GM12864 (cell line): Measurements from ENCODE around the gene TFAP2E.

Experiments used
- DNase-seq: peaks from one replicate; pipeline ENCODE4 v3.0.0-alpha.2; 2011; ENCODE audit warnings: low read depth
- H3K4me3 ChIP-seq: 2 replicates; pipeline ENCODE4 v1.5.1; 2011; ENCODE audit warnings: mild to moderate bottlenecking, low read depth, low read length, control low read depth
- TF ChIP-seq, protein P1 (sequence below): IDR thresholded peaks from 2 replicates; pipeline ENCODE4 v1.5.1; 2011; ENCODE audit warnings: low read depth, mild to moderate bottlenecking, moderate library complexity, low read length, control low read depth, inconsistent platforms; ENCODE audit errors: missing control alignments

Gene TFAP2E

DNA sequence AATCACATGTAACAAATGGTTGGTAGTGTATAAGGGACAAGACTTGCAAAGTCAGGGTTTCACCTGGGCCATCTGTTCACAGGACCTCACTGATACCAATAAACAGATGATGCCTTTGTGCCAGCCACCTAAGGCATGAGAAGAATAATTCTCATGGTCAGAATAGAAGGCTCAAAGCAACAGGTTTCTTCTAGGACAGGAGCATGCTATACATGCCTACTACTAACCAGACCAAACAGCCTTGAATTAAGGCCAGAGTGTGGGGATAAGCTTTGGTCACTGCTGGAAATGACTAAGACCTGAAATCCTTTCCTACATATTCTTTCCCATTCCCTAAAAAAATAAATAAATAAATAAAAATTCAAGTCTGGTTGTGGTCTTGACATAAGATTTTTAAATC, 50.7 kb downstream of the TFAP2E start:
- no peak for DNase-seq
- TF ChIP-seq, protein P1, sequence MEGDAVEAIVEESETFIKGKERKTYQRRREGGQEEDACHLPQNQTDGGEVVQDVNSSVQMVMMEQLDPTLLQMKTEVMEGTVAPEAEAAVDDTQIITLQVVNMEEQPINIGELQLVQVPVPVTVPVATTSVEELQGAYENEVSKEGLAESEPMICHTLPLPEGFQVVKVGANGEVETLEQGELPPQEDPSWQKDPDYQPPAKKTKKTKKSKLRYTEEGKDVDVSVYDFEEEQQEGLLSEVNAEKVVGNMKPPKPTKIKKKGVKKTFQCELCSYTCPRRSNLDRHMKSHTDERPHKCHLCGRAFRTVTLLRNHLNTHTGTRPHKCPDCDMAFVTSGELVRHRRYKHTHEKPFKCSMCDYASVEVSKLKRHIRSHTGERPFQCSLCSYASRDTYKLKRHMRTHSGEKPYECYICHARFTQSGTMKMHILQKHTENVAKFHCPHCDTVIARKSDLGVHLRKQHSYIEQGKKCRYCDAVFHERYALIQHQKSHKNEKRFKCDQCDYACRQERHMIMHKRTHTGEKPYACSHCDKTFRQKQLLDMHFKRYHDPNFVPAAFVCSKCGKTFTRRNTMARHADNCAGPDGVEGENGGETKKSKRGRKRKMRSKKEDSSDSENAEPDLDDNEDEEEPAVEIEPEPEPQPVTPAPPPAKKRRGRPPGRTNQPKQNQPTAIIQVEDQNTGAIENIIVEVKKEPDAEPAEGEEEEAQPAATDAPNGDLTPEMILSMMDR: no peak
- H3K4me3 ChIP-seq: no peak overlapping the region

DNA sequence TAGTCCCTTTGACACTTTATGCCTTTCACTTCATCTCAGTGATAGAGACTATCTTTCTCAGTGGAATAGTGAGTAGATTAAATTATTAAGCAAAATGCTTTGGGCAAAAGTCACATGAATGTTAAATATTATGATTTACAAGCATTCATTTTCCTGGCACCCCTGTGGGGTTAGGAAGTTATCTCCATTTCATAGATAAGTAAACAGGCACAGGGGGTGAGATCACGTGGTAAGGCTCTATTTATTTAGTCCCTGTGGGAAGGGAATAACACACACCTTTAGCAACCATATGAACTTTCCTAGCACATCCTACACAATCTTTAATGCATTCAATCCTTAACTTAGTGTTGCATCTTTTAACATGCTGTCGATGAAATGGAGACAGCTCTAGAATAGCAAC, 55.9 kb downstream of the TFAP2E start:
- H3K4me3 ChIP-seq: no peak overlapping the region
- DNase-seq: no peak
- TF ChIP-seq, protein P1: no peak

DNA sequence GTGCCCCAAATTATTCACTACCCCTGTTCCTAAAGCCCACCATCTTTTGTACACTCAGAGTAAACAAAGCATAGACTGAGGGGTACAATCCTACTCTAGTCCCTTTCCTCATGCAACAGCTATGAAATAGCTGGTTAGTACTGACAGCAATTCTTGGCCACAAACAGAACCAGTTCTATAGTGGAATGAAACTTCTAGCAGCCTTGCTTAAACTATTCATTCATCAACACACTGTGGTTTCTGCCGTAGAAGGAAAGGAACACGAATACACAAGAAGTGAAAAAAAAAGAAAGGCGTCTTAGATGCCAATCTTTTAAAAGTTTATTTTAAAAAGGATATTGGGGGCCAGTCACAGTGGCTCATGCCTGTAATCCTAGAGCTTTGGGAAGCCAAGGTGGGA, 58.3 kb downstream of the TFAP2E start:
- TF ChIP-seq, protein P1: no peak
- no peak for DNase-seq
- no peak overlapping the region for H3K4me3 ChIP-seq

DNA sequence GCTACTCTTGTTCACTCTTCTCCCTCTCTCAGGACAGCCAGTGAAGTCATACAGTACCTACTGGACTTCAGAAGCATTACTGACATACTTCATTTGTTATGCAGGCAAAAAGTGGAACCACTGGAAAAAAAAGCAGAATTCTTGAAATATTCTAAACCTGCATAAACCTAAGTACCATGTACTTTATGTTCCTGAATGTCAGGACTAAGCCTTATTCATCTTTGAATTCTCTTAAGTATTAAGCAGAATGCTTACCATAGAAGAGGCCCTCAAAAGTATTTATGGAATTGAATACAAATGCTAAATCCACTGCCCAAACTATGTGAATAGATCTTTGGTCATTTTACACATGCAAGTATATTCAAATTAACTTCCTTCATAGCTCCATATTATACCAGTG, 60.4 kb downstream of the TFAP2E start:
- no peak for DNase-seq
- TF ChIP-seq, protein P1: no peak
- H3K4me3 ChIP-seq: no peak overlapping the region

DNA sequence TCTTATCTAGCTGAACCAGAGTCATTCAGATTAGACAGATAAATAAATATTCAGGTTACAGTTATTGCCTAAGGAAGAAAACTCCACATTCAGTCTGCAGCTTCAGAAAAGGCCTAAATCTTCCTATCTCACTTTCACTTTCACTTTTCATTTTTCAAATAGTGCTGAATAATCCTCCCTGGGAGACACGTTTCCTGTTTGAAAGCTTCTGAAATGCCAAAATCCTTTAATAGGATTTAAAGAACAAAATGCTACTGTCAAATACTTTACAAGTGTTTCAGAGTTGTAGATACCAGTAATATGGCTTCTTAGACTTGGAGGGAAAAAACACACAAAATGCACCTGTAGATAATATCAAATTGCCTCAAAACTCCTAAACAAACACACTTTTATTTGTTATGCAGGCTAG, 64.3 kb downstream of the TFAP2E start:
- no peak for DNase-seq

DNA sequence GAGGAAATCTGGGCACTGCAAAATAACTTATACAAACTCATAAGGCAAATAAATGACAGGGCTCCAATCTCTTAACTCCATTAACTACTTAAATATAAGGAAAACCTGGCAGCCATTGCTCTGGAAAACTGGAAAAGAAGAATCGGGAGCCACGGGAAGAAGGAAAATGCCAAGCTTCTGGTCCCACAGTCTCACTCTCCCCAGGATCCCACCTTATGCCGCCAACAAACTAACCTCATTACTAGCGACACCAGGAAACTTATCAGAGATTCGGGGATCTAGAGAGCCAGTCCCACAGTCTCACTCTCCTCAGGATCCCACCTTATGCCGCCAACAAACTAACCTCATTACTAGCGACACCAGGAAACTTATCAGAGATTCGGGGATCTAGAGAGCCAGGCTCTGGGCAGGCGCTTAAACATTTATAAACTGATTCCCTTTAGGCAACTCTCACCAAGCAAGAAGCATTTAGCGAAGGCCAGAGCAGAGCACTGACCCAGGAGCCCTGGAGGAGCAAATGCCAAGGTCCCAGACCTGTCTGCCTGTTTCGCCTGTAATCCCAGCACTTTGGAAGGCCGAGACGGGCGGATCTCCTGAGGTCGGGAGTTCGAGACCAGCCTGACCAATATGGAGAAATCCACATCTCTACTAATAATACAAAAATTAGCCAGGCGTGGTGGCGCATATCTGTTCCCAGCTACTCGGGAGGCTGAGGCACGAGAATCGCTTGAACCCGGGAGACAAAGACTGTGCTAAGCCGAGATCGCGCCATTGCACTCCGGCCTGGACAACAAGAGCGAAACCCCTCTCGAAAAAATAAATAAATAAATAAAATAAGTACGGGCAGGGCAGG, 67.5 kb downstream of the TFAP2E start:
- peak overlapping the region; percentile 82 for H3K4me3 ChIP-seq
- TF ChIP-seq, protein P1: no peak
- DNase-seq: no peak

More for the DNA sequence above, 64.3 kb downstream of the TFAP2E start:
- peak overlapping the region; percentile 46; the same call in 1 of the 2 replicates for H3K4me3 ChIP-seq
- TF ChIP-seq, protein P1: no peak

DNA sequence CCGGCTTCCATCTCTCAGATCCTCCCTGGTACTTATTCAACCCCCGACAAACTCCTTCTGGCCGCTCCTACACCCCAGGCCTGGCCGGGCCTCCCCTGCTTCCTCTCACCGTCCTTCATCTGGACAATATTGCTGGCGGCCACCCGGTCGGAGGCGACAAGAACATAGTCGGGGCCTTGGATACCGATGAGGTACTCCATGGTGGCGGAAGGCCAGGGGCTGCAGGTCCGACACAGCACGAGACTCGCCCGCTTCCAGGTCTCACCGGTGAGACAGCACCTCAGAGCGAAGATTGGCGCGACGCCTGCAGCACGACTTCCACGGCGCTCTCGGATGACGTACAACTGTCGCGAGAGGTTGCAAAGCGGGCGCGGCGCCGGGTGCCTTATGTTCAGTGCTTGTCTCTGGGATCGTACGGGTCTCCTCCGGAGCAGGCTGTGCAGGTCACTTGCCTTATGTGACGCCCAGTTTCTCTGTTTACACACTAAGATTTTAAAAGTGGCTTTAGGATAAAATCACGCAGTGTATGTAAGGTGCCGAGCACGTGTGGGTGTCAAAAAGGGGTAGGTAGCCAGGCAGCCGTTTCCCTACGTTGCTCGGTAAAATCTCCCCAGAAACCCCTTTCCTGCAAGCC, 68.2 kb downstream of the TFAP2E start, which contains the start of gene PSMB2:
Gene PSMB2, minus strand, starts transcription at position 294 of the 634 bp plus-strand sequence. Its CDS starts 94 bp downstream, at position 200.
- peak; percentile 92 for DNase-seq
- TF ChIP-seq, protein P1: no peak
- H3K4me3 ChIP-seq: peak within 1 kb of the TSS; percentile 82
